Esophagus muscularis mucosa (tissue), 4 donors: Measurements from ENCODE around the gene UMODL1.

Source experiments
- EP300 ChIP-seq: sonication (generic); formaldehyde crosslinking; IDR thresholded peaks from one replicate; pipeline ENCODE4 v1.6.1; 2017; ENCODE audit warnings: antibody characterized with exemption
- POLR2A ChIP-seq: fragments of 450-650 bp; IDR thresholded peaks from one replicate; pipeline ENCODE4 v1.6.1; 2017; ENCODE audit warnings: antibody characterized with exemption, moderate library complexity, mild to moderate bottlenecking, low read depth
- POLR2AphosphoS5 ChIP-seq, 2 donors: sonication (generic); formaldehyde crosslinking; IDR thresholded peaks; one replicate each; pipeline ENCODE4 v1.6.1; 2017; ENCODE audit warnings: antibody characterized with exemption in 2 of 2
- TF ChIP-seq, protein P1 (sequence below), 3 experiments: fragments of 200-600 bp in 2 of 3; fragments of 450-650 bp in 1 of 3; sonication (generic) in 2 of 3; IDR thresholded peaks; one replicate each; pipeline ENCODE4 v1.5.1; 2017 to 2019; ENCODE audit warnings: antibody characterized with exemption in 3 of 3, mild to moderate bottlenecking in 2 of 3, moderate library complexity in 1 of 3

DNA sequence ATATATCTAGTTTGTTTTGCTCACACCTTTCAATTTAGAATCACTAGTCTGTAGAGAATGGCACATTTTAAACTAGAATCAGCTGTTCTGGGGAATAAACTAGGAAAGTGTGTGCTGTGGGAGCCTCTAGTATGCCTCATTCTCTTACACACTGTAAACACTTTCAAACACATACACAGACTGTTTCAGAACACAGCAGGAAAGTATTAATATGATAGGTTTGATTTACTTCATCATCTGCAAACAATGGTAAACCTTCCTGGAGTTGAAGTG is 80.8 kb downstream of the UMODL1 start:
- TF ChIP-seq, protein P1, sequence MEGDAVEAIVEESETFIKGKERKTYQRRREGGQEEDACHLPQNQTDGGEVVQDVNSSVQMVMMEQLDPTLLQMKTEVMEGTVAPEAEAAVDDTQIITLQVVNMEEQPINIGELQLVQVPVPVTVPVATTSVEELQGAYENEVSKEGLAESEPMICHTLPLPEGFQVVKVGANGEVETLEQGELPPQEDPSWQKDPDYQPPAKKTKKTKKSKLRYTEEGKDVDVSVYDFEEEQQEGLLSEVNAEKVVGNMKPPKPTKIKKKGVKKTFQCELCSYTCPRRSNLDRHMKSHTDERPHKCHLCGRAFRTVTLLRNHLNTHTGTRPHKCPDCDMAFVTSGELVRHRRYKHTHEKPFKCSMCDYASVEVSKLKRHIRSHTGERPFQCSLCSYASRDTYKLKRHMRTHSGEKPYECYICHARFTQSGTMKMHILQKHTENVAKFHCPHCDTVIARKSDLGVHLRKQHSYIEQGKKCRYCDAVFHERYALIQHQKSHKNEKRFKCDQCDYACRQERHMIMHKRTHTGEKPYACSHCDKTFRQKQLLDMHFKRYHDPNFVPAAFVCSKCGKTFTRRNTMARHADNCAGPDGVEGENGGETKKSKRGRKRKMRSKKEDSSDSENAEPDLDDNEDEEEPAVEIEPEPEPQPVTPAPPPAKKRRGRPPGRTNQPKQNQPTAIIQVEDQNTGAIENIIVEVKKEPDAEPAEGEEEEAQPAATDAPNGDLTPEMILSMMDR (IDR thresholded peaks at IDR 0.05): no peak
- TF ChIP-seq POLR2AphosphoS5 (IDR thresholded peaks at IDR 0.05) (no peak), EP300 (no peak), POLR2A (no peak)
